RCC 7860 (cell line): ENCODE results near the gene ZFYVE19.
"Not testable (repeated sequence)": the region's sequence is repeated elsewhere in the genome, so short reads cannot be mapped to it uniquely, and the experiment has no call there.

Experiments used
- DNase-seq: peaks from one replicate; pipeline ENCODE4 v3.0.0-alpha.2; 2015; ENCODE audit warnings: low spot score
- FAIRE-seq: peaks from 2 replicates; lab custom pipeline; 2012; peaks lifted over from hg19 to GRCh38; lab: Jason Lieb, UNC

ZFYVE19 gene

GRCh38 chr15:40845511-40846284 lies 38.8 kb downstream of the ZFYVE19 start:
- FAIRE-seq (no peak), DNase-seq (no peak)

DNA sequence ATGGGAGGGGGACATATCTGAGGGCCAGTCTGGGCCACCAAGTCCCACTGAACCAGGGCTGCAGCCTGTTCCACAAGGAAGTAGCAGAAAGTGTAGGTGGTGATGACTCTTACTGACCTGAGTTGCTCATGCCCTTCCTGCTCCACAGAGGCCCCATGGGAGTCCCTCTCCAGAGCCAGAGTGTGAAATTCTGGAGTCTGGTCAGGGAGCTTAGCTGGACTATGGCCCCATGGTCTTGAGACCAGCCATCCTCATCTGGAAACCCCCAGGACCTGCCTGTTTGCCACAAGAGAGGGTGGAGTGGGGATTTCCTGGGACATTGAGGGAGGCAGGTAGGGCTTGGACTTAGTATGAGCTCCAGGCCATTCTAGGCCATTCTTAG lies 39.9 kb downstream of the ZFYVE19 start:
- FAIRE-seq (no peak), DNase-seq (no peak)

DNA sequence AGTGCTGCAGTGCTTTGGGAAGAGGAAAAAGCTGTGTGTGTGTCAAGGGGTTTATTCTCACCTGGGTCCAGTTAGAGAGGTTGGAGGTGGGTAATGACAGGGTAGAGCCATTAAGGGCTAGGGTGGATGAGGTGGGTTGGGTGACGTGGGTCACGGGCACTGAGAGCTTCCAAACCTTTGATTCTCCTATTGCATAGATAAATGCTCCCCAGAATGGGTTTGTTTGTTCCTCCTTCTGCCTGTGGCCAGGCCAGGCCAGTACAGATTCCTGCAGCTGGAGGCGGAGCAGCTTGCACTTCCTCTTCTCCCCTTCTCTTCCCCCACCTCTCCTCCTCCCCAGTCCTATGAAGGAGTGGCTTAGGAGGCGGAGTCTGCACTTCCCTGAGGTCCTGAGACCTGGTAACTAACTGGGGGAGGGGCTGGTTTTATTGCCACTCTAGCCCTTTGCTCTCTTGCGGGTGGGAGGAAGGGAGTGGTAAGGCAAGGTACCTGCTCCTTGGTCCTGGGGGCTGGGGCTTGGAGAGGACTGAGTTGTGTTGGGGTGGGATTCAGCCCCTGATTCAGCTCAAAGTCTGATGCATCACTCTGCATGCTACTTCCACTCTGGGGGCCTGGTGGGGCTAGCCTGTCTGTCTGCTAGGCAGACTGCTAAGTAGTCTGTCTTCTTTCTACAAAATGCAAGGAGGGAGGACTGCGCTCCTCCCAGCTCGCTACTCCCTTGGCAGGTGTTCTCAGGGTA lies 40.5 kb downstream of the ZFYVE19 start:
- DNase-seq: no peak
- FAIRE-seq: no peak

DNA sequence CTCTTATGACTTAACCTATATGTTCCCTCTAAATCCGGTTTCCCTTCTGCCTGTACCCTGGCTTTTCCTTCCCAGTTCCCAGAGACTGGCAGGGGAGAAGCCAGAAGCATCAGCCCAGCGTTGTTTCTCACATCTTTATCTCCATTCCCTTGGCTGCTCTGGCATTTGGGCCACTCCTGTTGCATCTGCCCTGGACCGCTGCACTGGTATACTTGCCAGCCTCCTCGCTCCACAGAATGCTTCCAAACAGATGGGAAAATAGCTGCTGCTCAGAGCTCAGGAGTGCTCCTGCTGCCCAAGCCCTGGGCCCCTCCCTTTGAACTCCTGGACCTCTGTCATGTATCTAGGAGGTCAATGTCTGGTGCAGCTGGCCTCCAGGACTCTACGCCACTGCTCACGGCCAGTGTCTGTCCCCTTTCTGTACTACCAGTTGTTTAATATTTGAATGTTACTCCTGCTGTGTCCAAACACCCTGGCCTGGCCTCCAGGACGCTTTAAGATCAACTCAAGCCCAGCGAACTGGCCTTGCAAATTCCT lies 43.8 kb downstream of the ZFYVE19 start:
- FAIRE-seq: no peak
- DNase-seq: no peak

- DNase-seq (no peak), FAIRE-seq (no peak)
Measured at GRCh38 chr15:40852529-40852928, 45.6 kb downstream of the ZFYVE19 start.

GRCh38 chr15:40853241-40853890 lies 46.5 kb downstream of the ZFYVE19 start:
- no peak for FAIRE-seq
- DNase-seq: no peak

DNA sequence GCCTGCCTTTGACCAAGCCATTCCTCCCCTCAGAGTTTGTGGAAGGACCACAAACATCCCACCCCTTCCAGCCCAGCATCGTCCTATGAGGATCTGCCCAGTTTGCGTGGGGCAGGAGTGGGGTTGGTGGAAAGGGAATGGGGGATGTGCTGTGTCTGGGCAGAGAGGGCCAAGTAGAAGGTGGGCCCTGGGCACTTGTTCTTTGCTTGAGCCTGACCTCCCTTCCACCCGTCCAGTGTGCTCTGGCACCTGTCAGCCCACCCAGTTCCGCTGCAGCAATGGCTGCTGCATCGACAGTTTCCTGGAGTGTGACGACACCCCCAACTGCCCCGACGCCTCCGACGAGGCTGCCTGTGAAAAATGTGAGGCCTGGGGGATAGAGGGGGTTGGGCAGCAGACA lies 47.3 kb downstream of the ZFYVE19 start:
- DNase-seq (no peak), FAIRE-seq (no peak)

GRCh38 chr15:40855706-40856234 lies 48.9 kb downstream of the ZFYVE19 start:
- DNase-seq: no peak
- FAIRE-seq: no peak

GRCh38 chr15:40856746-40857145 lies 49.9 kb downstream of the ZFYVE19 start:
- DNase-seq: no peak
- FAIRE-seq: no peak

DNA sequence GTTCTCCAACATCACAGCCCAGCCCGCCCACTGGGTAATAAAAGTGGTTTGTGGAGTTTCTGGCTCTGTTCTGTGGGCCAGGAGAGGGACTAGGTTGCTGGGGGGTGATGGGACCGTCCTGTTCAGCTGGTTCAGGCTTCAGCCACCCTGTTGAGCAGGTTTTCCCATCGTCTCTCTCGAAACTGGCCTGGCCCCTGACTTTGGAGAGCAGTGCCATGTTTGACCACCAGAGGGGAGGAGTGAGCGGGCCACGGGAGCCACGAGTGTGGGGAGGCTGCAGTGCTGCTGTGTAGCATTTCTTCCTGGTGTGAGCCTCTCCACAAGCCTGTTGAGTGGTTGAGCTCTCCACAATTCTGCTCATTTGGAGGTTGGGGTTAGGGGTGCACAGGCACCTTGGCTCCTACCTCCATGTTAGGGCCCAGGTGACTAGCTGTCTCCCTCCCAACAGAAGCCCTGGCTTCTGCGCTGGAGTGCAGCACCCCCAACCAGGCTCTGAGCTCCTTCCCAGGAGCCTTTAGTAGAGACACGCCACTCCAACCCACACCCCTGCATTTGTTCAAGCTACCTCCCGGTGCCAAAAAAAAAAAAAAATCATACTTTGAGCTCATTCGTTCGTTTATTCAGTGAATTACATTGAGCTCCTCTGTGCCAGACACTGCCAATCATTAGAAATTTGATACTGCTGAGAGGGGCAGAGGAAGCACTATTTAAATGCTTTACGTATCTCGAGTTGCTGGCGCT lies 50.9 kb downstream of the ZFYVE19 start:
- FAIRE-seq: no peak

GRCh38 chr15:40858706-40859105 lies 51.8 kb downstream of the ZFYVE19 start:
- FAIRE-seq (no peak), DNase-seq (no peak)

More for the DNA sequence above, 50.9 kb downstream of the ZFYVE19 start:
- peak; percentile 39 for DNase-seq

DNA sequence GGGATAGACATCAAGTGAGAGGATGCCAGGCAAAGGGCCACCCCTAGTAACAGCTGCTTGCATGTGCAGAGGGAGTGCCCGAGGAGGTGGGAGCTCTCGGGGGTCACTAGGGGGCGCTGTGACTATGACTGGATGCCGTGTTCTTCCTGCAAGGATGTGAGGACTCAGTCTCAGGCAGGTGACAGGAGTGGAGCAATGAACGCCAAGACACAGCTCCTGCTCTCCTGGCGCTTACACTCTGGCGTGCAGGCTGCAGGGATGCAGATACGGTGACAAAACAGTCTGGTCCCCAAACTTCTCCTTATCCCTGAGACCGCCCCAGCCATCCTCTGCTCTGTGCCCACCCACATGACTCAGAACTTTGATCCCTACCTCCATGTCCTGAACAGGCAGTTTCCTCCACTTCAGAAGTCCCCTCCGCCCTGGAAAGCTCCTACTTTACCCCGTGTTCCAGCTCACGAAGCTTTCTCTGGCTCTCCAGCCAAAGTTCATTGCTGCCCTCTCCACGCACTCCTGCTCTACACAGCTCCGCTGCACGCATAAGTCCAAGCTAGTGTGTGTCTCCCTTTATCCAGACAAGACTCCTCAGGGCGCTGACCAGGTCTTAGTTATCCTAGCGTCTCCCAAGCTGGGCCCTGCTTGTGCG lies 52.4 kb downstream of the ZFYVE19 start:
- DNase-seq: peak; percentile 58
- no peak for FAIRE-seq

- not testable (repeated sequence) for FAIRE-seq
Measured at GRCh38 chr15:40861147-40861546, 54.3 kb downstream of the ZFYVE19 start.

DNA sequence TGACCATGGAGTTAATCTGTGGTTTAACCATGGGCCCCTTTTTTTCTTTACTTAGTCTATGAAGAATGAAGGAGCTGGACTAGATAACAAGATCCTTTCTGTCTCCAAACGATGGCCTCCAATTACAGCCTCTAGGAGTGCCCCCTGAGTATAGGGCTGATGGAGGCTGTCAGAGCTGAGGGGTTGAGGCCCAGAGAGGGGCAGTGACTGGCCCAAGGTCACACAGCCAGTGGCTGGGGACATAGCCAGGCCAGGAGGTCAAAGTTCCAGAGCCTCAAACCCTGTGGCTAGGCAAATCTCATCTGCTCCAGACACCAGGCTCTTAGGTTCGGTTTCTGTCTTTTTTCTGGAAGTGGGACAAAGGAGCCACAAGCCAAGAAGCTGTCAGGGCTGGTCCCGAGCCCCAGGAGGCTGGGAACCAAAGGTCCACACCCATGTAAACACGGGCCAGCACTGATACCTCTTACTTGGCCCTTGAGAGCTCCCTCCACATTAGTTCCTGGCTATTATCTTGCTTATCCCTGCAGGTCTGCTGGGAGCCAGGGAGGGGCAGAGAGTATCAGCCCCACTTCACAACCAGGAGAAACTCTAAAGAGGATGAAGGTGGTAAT lies 56.9 kb downstream of the ZFYVE19 start:
- no peak for FAIRE-seq
- DNase-seq: no peak

More at GRCh38 chr15:40861147-40861546, 54.3 kb downstream of the ZFYVE19 start:
- DNase-seq: not testable (repeated sequence)
